PC-3 (cell line): ENCODE results near the gene SLC7A7.

Experiments used
- EZH2 ChIP-seq: fragments of 300-600 bp; sonication (generic); IDR thresholded peaks from one replicate; pipeline ENCODE4 v1.6.1; 2017; ENCODE audit warnings: antibody characterized with exemption, mild to moderate bottlenecking, low read length; ENCODE audit not compliant: unreplicated experiment
- EZH2phosphoT487 ChIP-seq: fragments of 300-600 bp; sonication (generic); IDR thresholded peaks from 2 replicates; pipeline ENCODE4 v1.6.1; 2018; ENCODE audit warnings: mild to moderate bottlenecking, antibody characterized with exemption, low read length, borderline replicate concordance
- TF ChIP-seq, protein P1 (sequence below): fragments of 300-600 bp; sonication (generic); conservative IDR thresholded peaks from 2 replicates; pipeline ENCODE4 v1.5.1; 2017; ENCODE audit warnings: antibody characterized with exemption, low read depth, mild to moderate bottlenecking, low read length

DNA sequence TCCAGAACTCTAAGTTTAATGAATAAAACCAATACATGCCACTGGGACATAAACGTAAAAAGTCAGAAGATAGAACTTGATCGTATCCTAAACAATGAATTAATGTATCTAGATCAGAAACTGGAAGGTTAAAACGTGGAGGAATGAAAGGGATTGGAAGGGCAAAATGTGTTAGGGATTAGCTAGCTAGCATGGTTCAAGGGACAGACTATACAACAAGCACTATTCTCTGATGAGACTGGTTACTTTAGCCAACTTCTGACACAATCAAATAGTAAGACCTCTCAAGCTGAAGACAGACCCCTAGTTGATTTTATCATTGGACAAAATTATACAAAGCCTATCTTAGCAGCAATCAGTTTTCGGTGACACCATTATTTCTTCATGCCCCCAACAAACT, 67.5 kb downstream of the SLC7A7 start:
- TF ChIP-seq EZH2 (no peak), EZH2phosphoT487 (no peak)
- TF ChIP-seq, protein P1, sequence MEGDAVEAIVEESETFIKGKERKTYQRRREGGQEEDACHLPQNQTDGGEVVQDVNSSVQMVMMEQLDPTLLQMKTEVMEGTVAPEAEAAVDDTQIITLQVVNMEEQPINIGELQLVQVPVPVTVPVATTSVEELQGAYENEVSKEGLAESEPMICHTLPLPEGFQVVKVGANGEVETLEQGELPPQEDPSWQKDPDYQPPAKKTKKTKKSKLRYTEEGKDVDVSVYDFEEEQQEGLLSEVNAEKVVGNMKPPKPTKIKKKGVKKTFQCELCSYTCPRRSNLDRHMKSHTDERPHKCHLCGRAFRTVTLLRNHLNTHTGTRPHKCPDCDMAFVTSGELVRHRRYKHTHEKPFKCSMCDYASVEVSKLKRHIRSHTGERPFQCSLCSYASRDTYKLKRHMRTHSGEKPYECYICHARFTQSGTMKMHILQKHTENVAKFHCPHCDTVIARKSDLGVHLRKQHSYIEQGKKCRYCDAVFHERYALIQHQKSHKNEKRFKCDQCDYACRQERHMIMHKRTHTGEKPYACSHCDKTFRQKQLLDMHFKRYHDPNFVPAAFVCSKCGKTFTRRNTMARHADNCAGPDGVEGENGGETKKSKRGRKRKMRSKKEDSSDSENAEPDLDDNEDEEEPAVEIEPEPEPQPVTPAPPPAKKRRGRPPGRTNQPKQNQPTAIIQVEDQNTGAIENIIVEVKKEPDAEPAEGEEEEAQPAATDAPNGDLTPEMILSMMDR, result no peak
